HL-60 (cell line): ENCODE results near the gene SYNJ2.
A peak's percentile ranks its signal among the peaks of the same experiment; 100 is the strongest.

Source experiments
- DNase-seq, 2 experiments: peaks; one replicate each; pipeline ENCODE4 v3.0.0-alpha.2; 2010 to 2020; ENCODE audit warnings: low read depth in 1 of 2, low spot score in 1 of 2
- H3K27ac ChIP-seq: fragments of 250-450 bp; sonication (Bioruptor Pico); replicated peaks from 2 replicates; pipeline ENCODE4 v1.5.1; 2020; ENCODE audit warnings: mild to moderate bottlenecking, moderate library complexity
- H3K27me3 ChIP-seq: fragments of 250-450 bp; sonication (Bioruptor Pico); 2 replicates; pipeline ENCODE4 v1.5.1; 2021; ENCODE audit warnings: mild to moderate bottlenecking, moderate library complexity; ENCODE audit not compliant: insufficient read depth, poor library complexity, severe bottlenecking
- H3K4me3 ChIP-seq: replicated peaks from 2 replicates; pipeline ENCODE4 v1.5.1; 2011; ENCODE audit warnings: mild to moderate bottlenecking, control low read depth, low read length; ENCODE audit not compliant: insufficient read depth
- GABPA ChIP-seq: IDR thresholded peaks from 2 replicates; pipeline ENCODE4 v1.6.1; 2012; ENCODE audit warnings: low read depth
- POLR2AphosphoS5 ChIP-seq: IDR thresholded peaks from 2 replicates; pipeline ENCODE4 v1.6.1; 2012; ENCODE audit warnings: low read depth
- REST ChIP-seq: IDR thresholded peaks from 2 replicates; pipeline ENCODE4 v1.6.1; 2012; ENCODE audit warnings: low read depth; ENCODE audit not compliant: insufficient replicate concordance
- SPI1 ChIP-seq: IDR thresholded peaks from 2 replicates; pipeline ENCODE4 v1.6.1; 2012; ENCODE audit warnings: low read depth, mild to moderate bottlenecking, borderline replicate concordance
- TF ChIP-seq, protein P1 (sequence below): IDR thresholded peaks from one replicate; pipeline ENCODE4 v1.5.1; 2011; ENCODE audit warnings: low read length, control low read depth, inconsistent platforms; ENCODE audit not compliant: insufficient read depth

The SYNJ2 gene

DNA sequence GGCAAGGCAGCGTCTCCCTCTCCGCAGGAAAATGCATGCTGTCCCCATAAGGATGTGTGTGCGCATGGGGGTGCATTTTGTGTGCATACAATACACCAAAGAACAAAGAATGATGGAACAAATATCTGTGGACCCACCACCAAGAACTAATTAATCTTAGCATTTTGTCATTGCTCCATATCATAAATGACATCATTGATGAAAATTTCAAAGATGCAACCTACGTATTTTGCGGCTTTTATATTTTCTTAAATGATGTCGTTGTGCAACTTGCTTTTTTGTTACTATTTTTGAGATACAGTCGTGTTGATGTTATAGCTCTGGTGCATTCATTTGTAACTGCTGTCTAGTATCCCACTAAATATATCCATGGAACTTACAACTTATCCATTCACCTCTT lies 96.7 kb downstream of the SYNJ2 start:
- TF ChIP-seq GABPA (no peak), REST (no peak), SPI1 (no peak)
- TF ChIP-seq, protein P1, sequence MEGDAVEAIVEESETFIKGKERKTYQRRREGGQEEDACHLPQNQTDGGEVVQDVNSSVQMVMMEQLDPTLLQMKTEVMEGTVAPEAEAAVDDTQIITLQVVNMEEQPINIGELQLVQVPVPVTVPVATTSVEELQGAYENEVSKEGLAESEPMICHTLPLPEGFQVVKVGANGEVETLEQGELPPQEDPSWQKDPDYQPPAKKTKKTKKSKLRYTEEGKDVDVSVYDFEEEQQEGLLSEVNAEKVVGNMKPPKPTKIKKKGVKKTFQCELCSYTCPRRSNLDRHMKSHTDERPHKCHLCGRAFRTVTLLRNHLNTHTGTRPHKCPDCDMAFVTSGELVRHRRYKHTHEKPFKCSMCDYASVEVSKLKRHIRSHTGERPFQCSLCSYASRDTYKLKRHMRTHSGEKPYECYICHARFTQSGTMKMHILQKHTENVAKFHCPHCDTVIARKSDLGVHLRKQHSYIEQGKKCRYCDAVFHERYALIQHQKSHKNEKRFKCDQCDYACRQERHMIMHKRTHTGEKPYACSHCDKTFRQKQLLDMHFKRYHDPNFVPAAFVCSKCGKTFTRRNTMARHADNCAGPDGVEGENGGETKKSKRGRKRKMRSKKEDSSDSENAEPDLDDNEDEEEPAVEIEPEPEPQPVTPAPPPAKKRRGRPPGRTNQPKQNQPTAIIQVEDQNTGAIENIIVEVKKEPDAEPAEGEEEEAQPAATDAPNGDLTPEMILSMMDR, result no peak
- no peaks in the 10 kb centered on the region for H3K27me3 ChIP-seq
- H3K4me3 ChIP-seq, result no peak overlapping the region
- H3K27ac ChIP-seq, result no peak overlapping the region
- DNase-seq, result no peak

GRCh38 chr6:158080849-158081656 lies 99.4 kb downstream of the SYNJ2 start:
- DNase-seq, result no peak
- Histone ChIP-seq H3K27ac (peak overlapping the region; percentile 47), H3K4me3 (no peak overlapping the region), H3K27me3 (no peaks in the 10 kb centered on the region)
- TF ChIP-seq GABPA (no peak), SPI1 (no peak)

GRCh38 chr6:158081657-158081935 lies 99.9 kb downstream of the SYNJ2 start:
- no peaks in the 10 kb centered on the region for H3K27me3 ChIP-seq
- no peak for TF ChIP-seq GABPA
- peak; percentile 49; the same call in 1 of the 2 replicates for TF ChIP-seq POLR2AphosphoS5
- no peak overlapping the region for H3K4me3 ChIP-seq
- H3K27ac ChIP-seq, result peak overlapping the region; percentile 78
- peak; percentile 75 to 91 for DNase-seq

GRCh38 chr6:158083455-158084325 lies 102.0 kb downstream of the SYNJ2 start:
- DNase-seq, result no peak
- peak overlapping the region; percentile 78 for H3K27ac ChIP-seq
- no peak overlapping the region for H3K4me3 ChIP-seq
- TF ChIP-seq POLR2AphosphoS5, result no peak
- no peak for TF ChIP-seq GABPA
- no peak for TF ChIP-seq REST
- TF ChIP-seq, protein P1, result no peak
- no peak for TF ChIP-seq SPI1
- no peaks in the 10 kb centered on the region for H3K27me3 ChIP-seq
